ENCODE data around the gene XRCC4. TPM values are rescaled to one million over a fixed set of nuclear protein-coding genes. Genes with fewer than 3 reads are reported as not detected.

The XRCC4 gene
- total and polyA plus RNA-seq, 8 donors: 0.91 to 3.7 (median 1.8) TPM

DNA sequence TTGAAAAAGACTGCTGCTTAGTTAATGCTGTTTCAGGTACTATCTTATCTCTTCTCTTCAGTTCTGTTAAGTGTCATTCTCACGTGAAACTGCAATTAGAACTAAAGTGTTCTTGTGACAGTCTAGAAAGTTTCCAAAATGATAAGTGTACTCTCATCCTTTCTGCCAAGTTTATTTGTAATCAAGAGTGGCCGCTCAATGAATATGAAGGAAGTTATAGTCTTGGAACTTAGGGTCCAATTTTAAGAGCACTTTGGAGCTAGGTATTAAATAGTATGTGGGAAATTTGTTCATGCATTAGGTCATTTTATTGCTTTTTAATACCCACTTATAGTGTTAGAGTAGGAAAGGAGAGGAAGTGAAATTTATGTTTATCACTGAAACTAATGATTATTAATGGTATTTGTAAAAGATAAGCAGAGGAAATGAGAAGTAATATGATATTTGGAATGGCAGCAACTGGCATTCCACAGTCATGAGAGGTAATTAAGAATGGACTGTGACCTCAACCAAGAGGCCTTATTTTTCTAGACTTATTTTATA, 20.4 kb downstream of the XRCC4 start:
- Histone ChIP-seq H3K36me3 (no peaks in the 10 kb centered on the region), H3K4me1 (peaks cover 0 to 6% (median 3%) of the 10 kb centered on the region in 3 donors), H3K27ac (no peak overlapping the region), H3K4me3 (no peak overlapping the region), H3K27me3 (no peaks in the 10 kb centered on the region), H3K9me3 (peaks cover 0 to 8% (median 0%) of the 10 kb centered on the region in 4 donors)
- ATAC-seq (peak; percentile 30 to 69 (median 55)), FAIRE-seq (no peak), DNase-seq (no peak)
- WGBS, 2 donors: 22 to 30% methylated on average over 2 of the region's 2 CpGs
- intact Hi-C loops (cut with DNase I): no loop called here
- TF ChIP-seq, protein P1, sequence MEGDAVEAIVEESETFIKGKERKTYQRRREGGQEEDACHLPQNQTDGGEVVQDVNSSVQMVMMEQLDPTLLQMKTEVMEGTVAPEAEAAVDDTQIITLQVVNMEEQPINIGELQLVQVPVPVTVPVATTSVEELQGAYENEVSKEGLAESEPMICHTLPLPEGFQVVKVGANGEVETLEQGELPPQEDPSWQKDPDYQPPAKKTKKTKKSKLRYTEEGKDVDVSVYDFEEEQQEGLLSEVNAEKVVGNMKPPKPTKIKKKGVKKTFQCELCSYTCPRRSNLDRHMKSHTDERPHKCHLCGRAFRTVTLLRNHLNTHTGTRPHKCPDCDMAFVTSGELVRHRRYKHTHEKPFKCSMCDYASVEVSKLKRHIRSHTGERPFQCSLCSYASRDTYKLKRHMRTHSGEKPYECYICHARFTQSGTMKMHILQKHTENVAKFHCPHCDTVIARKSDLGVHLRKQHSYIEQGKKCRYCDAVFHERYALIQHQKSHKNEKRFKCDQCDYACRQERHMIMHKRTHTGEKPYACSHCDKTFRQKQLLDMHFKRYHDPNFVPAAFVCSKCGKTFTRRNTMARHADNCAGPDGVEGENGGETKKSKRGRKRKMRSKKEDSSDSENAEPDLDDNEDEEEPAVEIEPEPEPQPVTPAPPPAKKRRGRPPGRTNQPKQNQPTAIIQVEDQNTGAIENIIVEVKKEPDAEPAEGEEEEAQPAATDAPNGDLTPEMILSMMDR (IDR thresholded peaks at IDR 0.05): no peak

DNA sequence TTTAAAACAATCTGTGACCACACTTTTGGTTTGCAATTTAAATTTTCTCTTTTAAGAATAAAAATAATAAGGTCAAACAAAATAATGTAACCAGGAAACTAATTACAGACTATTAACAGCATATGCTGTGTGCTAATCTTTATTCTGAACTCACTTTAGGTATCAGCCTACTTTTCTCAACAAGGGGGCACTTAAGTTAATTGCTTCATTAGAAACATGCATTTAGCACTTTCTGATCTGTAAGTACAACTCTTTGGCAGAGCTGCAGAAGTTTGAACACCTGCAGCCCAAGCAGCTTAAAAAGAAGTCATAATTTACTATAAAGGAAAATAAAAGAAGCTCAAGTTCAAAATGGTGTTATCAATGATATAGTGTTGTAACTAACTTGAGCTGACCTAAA, 21.7 kb downstream of the XRCC4 start:
- TF ChIP-seq, protein P1 (IDR thresholded peaks at IDR 0.05): no peak
- no peaks in the 10 kb centered on the region for H3K27me3 ChIP-seq
- FAIRE-seq: no peak
- H3K4me3 ChIP-seq: no peak overlapping the region
- H3K27ac ChIP-seq: no peak overlapping the region
- peaks cover 0 to 6% (median 3%) of the 10 kb centered on the region in 3 donors for H3K4me1 ChIP-seq
- H3K36me3 ChIP-seq: no peaks in the 10 kb centered on the region
- ATAC-seq: no peak
- DNase-seq: no peak
- no peaks in the 10 kb centered on the region for H3K9me3 ChIP-seq
- intact Hi-C loops (cut with DNase I): no loop called here

DNA sequence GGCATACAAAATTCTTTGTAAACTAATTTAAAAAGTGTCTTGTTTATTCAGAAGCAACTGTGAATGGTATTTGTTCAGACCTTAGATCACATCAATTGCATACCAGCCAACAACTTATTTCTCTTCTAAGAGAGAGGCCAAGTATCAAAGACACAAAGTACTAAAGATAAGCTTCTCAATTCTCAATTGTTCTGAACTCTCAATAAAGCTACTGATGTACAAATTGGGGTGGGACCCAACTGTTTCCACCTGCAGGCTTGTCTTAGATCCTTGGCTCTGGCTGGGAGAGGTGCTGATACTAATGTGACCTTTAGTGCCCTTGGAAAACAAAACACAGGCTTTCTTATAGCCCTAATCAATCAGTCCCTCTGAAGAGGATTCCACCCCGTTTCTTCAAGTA, 22.1 kb downstream of the XRCC4 start:
- TF ChIP-seq, protein P1 (IDR thresholded peaks at IDR 0.05): no peak
- DNase-seq (no peak), ATAC-seq (no peak), FAIRE-seq (no peak)
- peaks cover 0 to 6% (median 3%) of the 10 kb centered on the region in 3 donors for H3K4me1 ChIP-seq
- no peaks in the 10 kb centered on the region for H3K9me3 ChIP-seq
- intact Hi-C loops (cut with DNase I): no loop called here
- no peak overlapping the region for H3K27ac ChIP-seq
- WGBS, 2 donors: 67 to 83% methylated on average over 1 of the region's 1 CpG
- H3K27me3 ChIP-seq: no peaks in the 10 kb centered on the region
- no peak overlapping the region for H3K4me3 ChIP-seq
- no peaks in the 10 kb centered on the region for H3K36me3 ChIP-seq

DNA sequence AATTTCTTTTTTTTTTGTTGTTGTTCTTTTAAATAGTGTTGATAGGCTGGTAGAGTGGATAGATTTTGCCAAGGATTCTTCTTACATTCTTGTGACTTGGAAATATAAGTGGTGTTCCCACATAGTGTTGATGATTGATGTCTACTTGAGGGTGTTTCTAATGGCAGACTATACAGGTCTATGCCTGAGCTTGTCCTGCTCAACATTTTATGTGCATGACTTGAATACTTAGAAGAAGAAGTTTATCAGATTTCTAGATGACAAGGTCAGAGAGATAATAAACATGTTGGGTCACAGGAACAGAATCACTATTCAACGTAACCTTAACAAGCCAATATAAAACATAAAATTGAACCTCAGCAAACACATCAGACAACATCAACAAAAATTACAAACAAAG, 24.2 kb downstream of the XRCC4 start:
- ATAC-seq: no peak
- TF ChIP-seq, protein P1 (IDR thresholded peaks at IDR 0.05): no peak
- Histone ChIP-seq H3K27me3 (no peaks in the 10 kb centered on the region), H3K4me1 (peaks cover 0 to 6% (median 3%) of the 10 kb centered on the region in 3 donors), H3K4me3 (no peak overlapping the region), H3K9me3 (no peaks in the 10 kb centered on the region), H3K36me3 (no peaks in the 10 kb centered on the region), H3K27ac (no peak overlapping the region)
- FAIRE-seq: no peak
- intact Hi-C loops (cut with DNase I): no loop called here
- DNase-seq: no peak
- 89 to 90% methylated on average over 1 of the region's 1 CpG for WGBS, 2 donors

DNA sequence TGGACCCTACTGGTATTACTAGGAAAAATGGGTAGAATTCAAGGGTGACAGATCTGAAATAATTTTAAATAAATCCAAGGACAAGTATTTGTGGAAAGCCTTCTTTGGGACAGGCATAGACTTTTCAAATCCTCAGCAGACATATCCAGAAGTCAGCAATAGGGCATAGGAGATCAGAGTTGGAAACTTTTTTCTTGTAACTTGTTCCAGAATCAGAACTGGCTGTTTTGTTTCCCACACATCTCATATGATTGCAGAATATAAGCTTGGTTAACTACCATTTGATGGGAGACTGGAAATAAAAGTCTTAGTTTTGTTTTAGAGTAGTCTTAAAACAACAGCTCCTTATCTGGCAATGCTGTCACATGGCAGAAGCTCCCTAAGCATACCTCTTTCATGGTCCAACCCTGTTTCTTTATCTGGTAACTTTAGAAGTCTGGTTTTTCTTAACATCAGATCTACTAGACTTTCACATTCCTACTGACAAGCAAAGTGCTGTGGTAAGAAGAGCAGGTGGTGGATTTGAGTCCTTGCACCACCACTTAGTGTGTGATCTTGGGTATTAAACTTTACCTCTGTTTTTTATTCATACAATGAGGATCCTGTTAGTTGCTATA, 25.1 kb downstream of the XRCC4 start:
- H3K27ac ChIP-seq: no peak overlapping the region
- DNase-seq: no peak
- H3K27me3 ChIP-seq: no peaks in the 10 kb centered on the region
- H3K4me3 ChIP-seq: no peak overlapping the region
- H3K9me3 ChIP-seq: no peaks in the 10 kb centered on the region
- H3K36me3 ChIP-seq: no peaks in the 10 kb centered on the region
- intact Hi-C loops (cut with DNase I): no loop called here
- TF ChIP-seq, protein P1 (IDR thresholded peaks at IDR 0.05): no peak
- peaks cover 0 to 6% (median 0%) of the 10 kb centered on the region in 3 donors for H3K4me1 ChIP-seq
- ATAC-seq: no peak
- no peak for FAIRE-seq

Measured in pancreas (tissue), 10 donors.